Endothelial cell (in vitro differentiated cells): Measurements from ENCODE around the gene CAMK2G. TPM values are rescaled to one million over a fixed set of nuclear protein-coding genes. Genes with fewer than 3 reads are reported as not detected.

Source experiments
- DNase-seq: peaks from one replicate; pipeline ENCODE4 v3.0.0; 2021; ENCODE audit warnings: low spot score
- H3K27ac Mint-ChIP-seq: one replicate; pipeline ENCODE4 v1.8.0; 2021; ENCODE audit warnings: mixed read lengths, inconsistent platforms; ENCODE audit not compliant: unreplicated experiment
- H3K27me3 Mint-ChIP-seq: one replicate; pipeline ENCODE4 v1.8.0; 2021; ENCODE audit warnings: mild to moderate bottlenecking, moderate library complexity, mixed read lengths, inconsistent platforms; ENCODE audit not compliant: unreplicated experiment
- H3K36me3 Mint-ChIP-seq: one replicate; pipeline ENCODE4 v1.8.0; 2021; ENCODE audit warnings: mild to moderate bottlenecking, low read depth, mixed read lengths, inconsistent platforms; ENCODE audit not compliant: unreplicated experiment
- H3K4me1 Mint-ChIP-seq: one replicate; pipeline ENCODE4 v1.8.0; 2021; ENCODE audit warnings: mild to moderate bottlenecking, mixed read lengths, inconsistent platforms; ENCODE audit not compliant: unreplicated experiment
- H3K4me3 Mint-ChIP-seq: one replicate; pipeline ENCODE4 v1.8.0; 2021; ENCODE audit warnings: mild to moderate bottlenecking, mixed read lengths, inconsistent platforms; ENCODE audit not compliant: unreplicated experiment
- H3K9me3 Mint-ChIP-seq: one replicate; pipeline ENCODE4 v1.8.0; 2021; ENCODE audit warnings: mixed read lengths, inconsistent platforms; ENCODE audit not compliant: unreplicated experiment
- total RNA-seq: library from RNA; stranded (reverse); fragmentation: NEBNext Ultra II Directional; extraction: Animal tissue kit (Norgen Biotek cat#: 25700); gene quantifications from one replicate; pipeline ENCODE4 v1.2.1, GENCODE V29; 2021; ENCODE audit not compliant: unreplicated experiment
- TF ChIP-seq, protein P1 (sequence below): fragments of 200-600 bp; sonication (generic); IDR thresholded peaks from one replicate; pipeline ENCODE4 v1.5.0; 2021; ENCODE audit warnings: antibody characterized with exemption; ENCODE audit not compliant: unreplicated experiment

CAMK2G gene
- total RNA-seq, 1 donor from 2014 or later = 27.7 TPM

DNA sequence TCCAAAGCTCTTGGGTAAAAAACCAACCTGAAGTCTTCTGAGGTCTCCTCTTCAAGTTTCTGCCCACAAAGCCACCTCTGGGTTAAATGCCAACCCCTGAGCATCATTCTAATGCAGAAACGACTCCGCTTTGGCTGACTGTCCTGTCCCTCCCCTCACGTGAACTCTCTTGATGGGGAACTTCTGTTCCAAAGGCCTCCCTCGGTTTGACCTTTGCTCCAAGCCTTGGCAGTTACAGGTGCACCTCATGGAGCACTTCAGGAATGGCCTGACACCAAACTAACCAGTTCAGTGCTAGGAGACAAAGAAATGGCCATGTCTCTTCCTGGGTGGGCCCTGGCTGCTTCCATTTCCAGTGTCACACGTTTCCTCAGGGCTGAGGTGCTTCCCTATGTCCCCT is 20.0 kb downstream of the CAMK2G start:
- TF ChIP-seq, protein P1, sequence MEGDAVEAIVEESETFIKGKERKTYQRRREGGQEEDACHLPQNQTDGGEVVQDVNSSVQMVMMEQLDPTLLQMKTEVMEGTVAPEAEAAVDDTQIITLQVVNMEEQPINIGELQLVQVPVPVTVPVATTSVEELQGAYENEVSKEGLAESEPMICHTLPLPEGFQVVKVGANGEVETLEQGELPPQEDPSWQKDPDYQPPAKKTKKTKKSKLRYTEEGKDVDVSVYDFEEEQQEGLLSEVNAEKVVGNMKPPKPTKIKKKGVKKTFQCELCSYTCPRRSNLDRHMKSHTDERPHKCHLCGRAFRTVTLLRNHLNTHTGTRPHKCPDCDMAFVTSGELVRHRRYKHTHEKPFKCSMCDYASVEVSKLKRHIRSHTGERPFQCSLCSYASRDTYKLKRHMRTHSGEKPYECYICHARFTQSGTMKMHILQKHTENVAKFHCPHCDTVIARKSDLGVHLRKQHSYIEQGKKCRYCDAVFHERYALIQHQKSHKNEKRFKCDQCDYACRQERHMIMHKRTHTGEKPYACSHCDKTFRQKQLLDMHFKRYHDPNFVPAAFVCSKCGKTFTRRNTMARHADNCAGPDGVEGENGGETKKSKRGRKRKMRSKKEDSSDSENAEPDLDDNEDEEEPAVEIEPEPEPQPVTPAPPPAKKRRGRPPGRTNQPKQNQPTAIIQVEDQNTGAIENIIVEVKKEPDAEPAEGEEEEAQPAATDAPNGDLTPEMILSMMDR = no peak
- H3K4me1 Mint-ChIP-seq = no peaks in the 10 kb centered on the region
- no peak for DNase-seq
- peaks cover 10% of the 10 kb centered on the region for H3K27me3 Mint-ChIP-seq
- H3K4me3 Mint-ChIP-seq = no peak overlapping the region
- H3K36me3 Mint-ChIP-seq = peaks cover 28% of the 10 kb centered on the region
- H3K9me3 Mint-ChIP-seq = no peaks in the 10 kb centered on the region
- no peak overlapping the region for H3K27ac Mint-ChIP-seq

DNA sequence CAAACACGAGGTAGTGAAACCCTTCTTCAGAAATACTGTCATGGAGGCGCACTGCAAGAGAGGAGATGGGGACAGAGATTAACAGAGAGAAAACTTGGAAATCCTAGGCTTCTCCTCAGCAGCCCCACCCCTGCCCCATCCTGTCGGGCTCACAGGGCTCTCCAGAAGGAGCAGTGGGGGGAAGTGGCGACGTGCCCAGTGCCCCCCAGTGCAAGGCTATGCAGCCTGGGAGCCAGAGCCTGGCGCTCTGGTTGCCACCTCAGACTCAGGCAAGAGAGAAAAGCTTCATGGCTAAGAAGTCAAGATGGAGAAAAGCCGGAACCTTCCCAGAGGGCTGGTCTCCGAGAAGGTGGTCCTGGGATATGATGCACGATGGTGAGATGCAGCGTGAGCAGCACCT is 21.2 kb downstream of the CAMK2G start:
- no peak for DNase-seq
- peaks cover 29% of the 10 kb centered on the region for H3K36me3 Mint-ChIP-seq
- no peak overlapping the region for H3K4me3 Mint-ChIP-seq
- H3K27ac Mint-ChIP-seq = no peak overlapping the region
- H3K4me1 Mint-ChIP-seq = peaks cover 3% of the 10 kb centered on the region
- no peaks in the 10 kb centered on the region for H3K9me3 Mint-ChIP-seq
- peaks cover 10% of the 10 kb centered on the region for H3K27me3 Mint-ChIP-seq
- TF ChIP-seq, protein P1 = no peak

DNA sequence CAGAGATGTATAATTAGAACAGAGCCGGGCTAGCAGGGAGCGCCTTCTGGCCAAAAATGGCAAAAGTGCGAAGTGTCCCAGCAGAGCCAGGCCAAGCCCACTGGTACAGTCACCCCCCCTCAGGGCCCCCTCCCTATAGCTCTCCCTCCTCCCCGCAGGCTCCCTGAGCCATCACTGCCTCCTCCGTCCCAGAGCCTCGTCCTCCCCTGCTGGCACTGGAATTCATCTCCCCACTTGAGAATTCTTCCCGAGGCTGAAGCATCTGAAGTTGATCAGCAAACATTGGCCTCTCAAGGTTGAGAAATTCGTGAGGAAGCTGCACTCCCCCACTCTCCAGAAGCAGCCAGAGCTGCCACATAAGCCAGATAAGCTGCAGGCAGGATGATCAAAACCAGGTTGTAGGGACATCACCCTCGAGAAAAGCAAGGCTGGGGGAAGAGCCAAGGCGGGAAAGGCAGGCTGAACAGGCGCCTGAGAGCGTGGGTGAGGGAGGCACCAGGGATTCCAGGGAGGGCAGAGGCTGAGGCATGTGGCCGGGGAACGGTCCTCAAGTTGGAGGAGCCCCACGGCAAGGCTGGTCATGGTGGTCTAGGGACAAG is 23.4 kb downstream of the CAMK2G start:
- TF ChIP-seq, protein P1 = no peak
- H3K27me3 Mint-ChIP-seq = peaks cover 10% of the 10 kb centered on the region
- no peak overlapping the region for H3K27ac Mint-ChIP-seq
- H3K9me3 Mint-ChIP-seq = no peaks in the 10 kb centered on the region
- H3K4me1 Mint-ChIP-seq = peaks cover 3% of the 10 kb centered on the region
- H3K4me3 Mint-ChIP-seq = no peak overlapping the region
- peaks cover 47% of the 10 kb centered on the region for H3K36me3 Mint-ChIP-seq
- DNase-seq = no peak

DNA sequence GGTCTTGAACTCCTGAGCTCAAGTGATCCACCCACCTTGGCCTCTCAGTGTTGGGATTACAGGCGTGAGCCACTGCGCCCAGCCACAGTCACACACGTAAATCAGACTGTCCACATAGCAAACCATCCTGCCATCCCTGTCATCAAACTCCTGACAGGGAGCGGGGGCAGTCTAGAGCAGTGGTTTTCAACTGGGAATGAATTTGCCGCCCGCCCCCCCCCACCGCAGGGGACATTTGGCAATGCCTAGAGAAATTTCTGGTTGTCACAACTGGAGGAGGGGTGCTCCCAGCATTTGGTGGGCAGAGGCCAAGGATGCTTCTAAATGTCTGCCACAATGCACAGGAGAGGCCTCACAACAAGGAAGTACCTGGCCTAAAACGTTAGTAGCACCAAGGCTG is 24.1 kb downstream of the CAMK2G start:
- TF ChIP-seq, protein P1 = no peak
- H3K9me3 Mint-ChIP-seq = no peaks in the 10 kb centered on the region
- peaks cover 3% of the 10 kb centered on the region for H3K4me1 Mint-ChIP-seq
- H3K36me3 Mint-ChIP-seq = peaks cover 48% of the 10 kb centered on the region
- H3K27me3 Mint-ChIP-seq = peaks cover 9% of the 10 kb centered on the region
- H3K27ac Mint-ChIP-seq = no peak overlapping the region
- H3K4me3 Mint-ChIP-seq = no peak overlapping the region
- no peak for DNase-seq

DNA sequence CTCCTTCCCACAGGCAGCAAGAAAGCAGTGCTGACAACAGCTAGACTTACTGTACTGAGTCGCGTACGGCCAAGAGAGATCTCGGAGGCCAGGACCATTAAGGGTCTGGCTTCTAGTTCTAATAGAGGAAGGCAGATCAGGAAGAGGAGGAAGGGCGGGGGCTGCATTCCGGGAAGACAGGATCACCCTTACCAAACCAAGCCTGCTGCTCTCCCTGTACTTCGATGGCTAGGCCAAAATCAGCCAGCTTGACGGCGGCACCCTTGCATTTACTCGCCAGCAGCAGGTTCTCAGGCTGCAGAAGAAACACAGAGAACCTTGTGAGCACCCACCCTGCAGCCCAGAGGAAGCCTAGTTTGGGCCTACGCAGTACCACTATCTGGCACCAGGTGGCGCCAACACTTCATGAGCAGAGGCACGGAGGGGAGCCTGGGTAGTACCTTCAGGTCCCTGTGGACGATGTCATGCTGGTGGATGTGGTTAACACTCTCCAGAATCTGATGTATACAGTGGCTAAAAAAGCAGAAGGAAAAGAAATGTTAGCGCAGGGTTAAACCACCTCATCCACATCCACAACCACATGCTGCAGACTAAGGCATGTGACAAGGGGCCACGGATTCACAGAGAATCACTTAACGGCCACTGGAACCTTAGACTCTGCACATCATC is 25.4 kb downstream of the CAMK2G start:
- Mint-ChIP-seq H3K4me1 (peaks cover 3% of the 10 kb centered on the region), H3K27ac (no peak overlapping the region), H3K4me3 (peak overlapping the region; percentile 44), H3K36me3 (peaks cover 48% of the 10 kb centered on the region), H3K27me3 (peaks cover 10% of the 10 kb centered on the region), H3K9me3 (no peaks in the 10 kb centered on the region)
- peak; percentile 90 for DNase-seq
- TF ChIP-seq, protein P1 = peak; percentile 98
